ENCODE data around the gene PIF1.

The PIF1 gene

GRCh38 chr15:64862408-64862807 is 37.0 kb upstream of the PIF1 start:
- H3K9me3 ChIP-seq (ENCODE audit: insufficient read depth, low read depth, low read length): no peaks in the 10 kb centered on the region
- peaks cover 73% of the 10 kb centered on the region; the same call in 1 of the 2 replicates for H3K36me3 ChIP-seq (ENCODE audit: insufficient read depth, low read length)
- no peaks in the 10 kb centered on the region for H3F3A ChIP-seq (ENCODE audit: low read depth)
- H3K4me2 ChIP-seq (ENCODE audit: low read depth, low read length, poor library complexity, severe bottlenecking): no peak overlapping the region
- H3K9ac ChIP-seq (ENCODE audit: low read depth, low read length, poor library complexity, severe bottlenecking): no peak overlapping the region
- H4K20me1 ChIP-seq (ENCODE audit: insufficient read depth, low read length, poor library complexity, severe bottlenecking): peaks cover 21% of the 10 kb centered on the region
- H3K9me2 ChIP-seq (replicated peaks; ENCODE audit: low read depth, low read length): no peaks in the 10 kb centered on the region
- H3K4me1 ChIP-seq (ENCODE audit: insufficient read depth, low read length, poor library complexity, severe bottlenecking): peaks cover 11% of the 10 kb centered on the region
- no peak overlapping the region for H2AFZ ChIP-seq (ENCODE audit: low read length)
- H3K27me3 ChIP-seq (ENCODE audit: insufficient read depth, low read length, poor library complexity, severe bottlenecking): no peaks in the 10 kb centered on the region
- H3K79me2 ChIP-seq (ENCODE audit: insufficient read depth, low read length): peaks cover 36% of the 10 kb centered on the region; the same call in 1 of the 2 replicates
- no peak overlapping the region for H3K4me3 ChIP-seq (ENCODE audit: low read length, poor library complexity, severe bottlenecking)
- TF ChIP-seq EZH2phosphoT487 (IDR thresholded peaks at IDR 0.05; ENCODE audit: borderline replicate concordance) (no peak), CTCF (conservative IDR thresholded peaks at IDR 0.05; ENCODE audit: low read length) (no peak)

- TF ChIP-seq CTCF (conservative IDR thresholded peaks at IDR 0.05; ENCODE audit: low read length): no peak
- TF ChIP-seq EZH2phosphoT487 (IDR thresholded peaks at IDR 0.05; ENCODE audit: borderline replicate concordance): no peak
- Histone ChIP-seq H3K4me2 (ENCODE audit: low read depth, low read length, poor library complexity, severe bottlenecking) (no peak overlapping the region), H2AFZ (ENCODE audit: low read length) (no peak overlapping the region), H4K20me1 (ENCODE audit: insufficient read depth, low read length, poor library complexity, severe bottlenecking) (peaks cover 24% of the 10 kb centered on the region), H3K9ac (ENCODE audit: low read depth, low read length, poor library complexity, severe bottlenecking) (no peak overlapping the region), H3F3A (ENCODE audit: low read depth) (no peaks in the 10 kb centered on the region), H3K4me1 (ENCODE audit: insufficient read depth, low read length, poor library complexity, severe bottlenecking) (peaks cover 16% of the 10 kb centered on the region), H3K27me3 (ENCODE audit: insufficient read depth, low read length, poor library complexity, severe bottlenecking) (no peaks in the 10 kb centered on the region), H3K36me3 (ENCODE audit: insufficient read depth, low read length) (peaks cover 73% of the 10 kb centered on the region; the same call in 1 of the 2 replicates), H3K9me3 (ENCODE audit: insufficient read depth, low read depth, low read length) (no peaks in the 10 kb centered on the region), H3K9me2 (replicated peaks; ENCODE audit: low read depth, low read length) (no peaks in the 10 kb centered on the region), H3K79me2 (ENCODE audit: insufficient read depth, low read length) (peaks cover 40% of the 10 kb centered on the region; the same call in 1 of the 2 replicates), H3K4me3 (ENCODE audit: low read length, poor library complexity, severe bottlenecking) (no peak overlapping the region)
Measured at GRCh38 chr15:64861960-64862359, 36.5 kb upstream of the PIF1 start.

GRCh38 chr15:64861331-64861730 is 35.9 kb upstream of the PIF1 start:
- Histone ChIP-seq H3K9me3 (ENCODE audit: insufficient read depth, low read depth, low read length) (no peaks in the 10 kb centered on the region), H3K36me3 (ENCODE audit: insufficient read depth, low read length) (peaks cover 73% of the 10 kb centered on the region; the same call in 1 of the 2 replicates), H3F3A (ENCODE audit: low read depth) (no peaks in the 10 kb centered on the region), H3K4me3 (ENCODE audit: low read length, poor library complexity, severe bottlenecking) (no peak overlapping the region), H3K9ac (ENCODE audit: low read depth, low read length, poor library complexity, severe bottlenecking) (no peak overlapping the region), H3K79me2 (ENCODE audit: insufficient read depth, low read length) (peaks cover 46% of the 10 kb centered on the region; the same call in 1 of the 2 replicates), H4K20me1 (ENCODE audit: insufficient read depth, low read length, poor library complexity, severe bottlenecking) (peaks cover 30% of the 10 kb centered on the region), H3K27me3 (ENCODE audit: insufficient read depth, low read length, poor library complexity, severe bottlenecking) (no peaks in the 10 kb centered on the region), H3K9me2 (replicated peaks; ENCODE audit: low read depth, low read length) (no peaks in the 10 kb centered on the region), H3K4me2 (ENCODE audit: low read depth, low read length, poor library complexity, severe bottlenecking) (no peak overlapping the region), H3K4me1 (ENCODE audit: insufficient read depth, low read length, poor library complexity, severe bottlenecking) (peaks cover 22% of the 10 kb centered on the region), H2AFZ (ENCODE audit: low read length) (no peak overlapping the region)
- TF ChIP-seq CTCF (conservative IDR thresholded peaks at IDR 0.05; ENCODE audit: low read length) (no peak), EZH2phosphoT487 (IDR thresholded peaks at IDR 0.05; ENCODE audit: borderline replicate concordance) (no peak)

Data from Loucy (cell line).